ENCODE results near the gene CREB3L2. TPM values are rescaled to one million over a fixed set of nuclear protein-coding genes. Genes with fewer than 3 reads are reported as not detected.

The CREB3L2 gene
- total and polyA plus RNA-seq, 2 of the 4 experiments (the other 2 are of a cell fraction): 42.3 to 57.9 TPM

- Histone ChIP-seq H3K36me3 (ENCODE audit: control insufficient read depth, insufficient read depth, low read length) (peaks cover 8% of the 10 kb centered on the region), H2BK120ac (ENCODE audit: low read depth, low read length) (no peak overlapping the region), H4K8ac (ENCODE audit: low read depth in 2 of 2, low read length in 2 of 2) (0 out of 4 replicates have a peak overlapping the region, but pooled peaks of 1 of the 2 experiments have one; percentile 5), H3K4me3 (ENCODE audit: insufficient read depth, low read depth, low read length) (no peak overlapping the region), H3K56ac (ENCODE audit: extremely low read depth, insufficient read depth, low read length) (no peak overlapping the region), H2BK5ac (ENCODE audit: low read depth, low read length, poor library complexity, severe bottlenecking) (peak overlapping the region; percentile 31), H4K91ac (ENCODE audit: insufficient read depth, low read depth, low read length) (no peak overlapping the region), H3K27ac (ENCODE audit: insufficient read depth, low read length) (no peak overlapping the region), H3K18ac (ENCODE audit: low read depth, low read length) (no peak overlapping the region), H4K5ac (ENCODE audit: low read depth, low read length) (no peak overlapping the region), H2BK20ac (ENCODE audit: low read depth, low read length) (no peak overlapping the region), H3K14ac (replicated peaks; ENCODE audit: low read depth, low read length) (no peak overlapping the region; the same call in 1 of the 2 replicates), H4K20me1 (ENCODE audit: insufficient read depth, low read length) (peaks cover 61% of the 10 kb centered on the region), H2BK15ac (ENCODE audit: low read depth, low read length) (no peak overlapping the region), H3K79me1 (ENCODE audit: low read depth in 1 of 2, low read length in 2 of 2) (peaks cover 61 to 90% of the 10 kb centered on the region in 2 experiments), H3K9me3 (ENCODE audit: control insufficient read depth, insufficient read depth, low read length) (no peaks in the 10 kb centered on the region), H3K4me2 (ENCODE audit: low read depth, low read length) (no peak overlapping the region), H3K9me1 (ENCODE audit: insufficient read depth, low read length) (peaks cover 44% of the 10 kb centered on the region), H2AK5ac (ENCODE audit: low read depth, low read length) (no peak overlapping the region; the same call in 1 of the 2 replicates), H2AFZ (replicated peaks; ENCODE audit: low read length, poor library complexity) (no peak overlapping the region), H3K9ac (ENCODE audit: low read depth, low read length) (no peak overlapping the region), H2AK9ac (replicated peaks; ENCODE audit: low read depth, low read length, poor library complexity) (no peak overlapping the region), H3K4me1 (ENCODE audit: control insufficient read depth, insufficient read depth, low read length) (peaks cover 26% of the 10 kb centered on the region), H3K27me3 (ENCODE audit: control insufficient read depth, insufficient read depth, low read length) (no peaks in the 10 kb centered on the region), H3K23ac (ENCODE audit: low read depth, low read length) (no peak overlapping the region), H3K4ac (ENCODE audit: low read depth, low read length) (peak overlapping the region; percentile 42; the same call in 1 of the 2 replicates)
- ATAC-seq (ENCODE audit: low read depth) (no peak), DNase-seq (no peak)
- dilution Hi-C loops (cut with HindIII; ENCODE audit: low sequenced_read_pairs, unreplicated experiment) (no loop called here), in situ Hi-C loops (cut with MboI; ENCODE audit: low sequenced_read_pairs) (no loop called here), intact Hi-C loops (cut with micrococcal nuclease) (no loop called here)
- TF ChIP-seq, protein P1, sequence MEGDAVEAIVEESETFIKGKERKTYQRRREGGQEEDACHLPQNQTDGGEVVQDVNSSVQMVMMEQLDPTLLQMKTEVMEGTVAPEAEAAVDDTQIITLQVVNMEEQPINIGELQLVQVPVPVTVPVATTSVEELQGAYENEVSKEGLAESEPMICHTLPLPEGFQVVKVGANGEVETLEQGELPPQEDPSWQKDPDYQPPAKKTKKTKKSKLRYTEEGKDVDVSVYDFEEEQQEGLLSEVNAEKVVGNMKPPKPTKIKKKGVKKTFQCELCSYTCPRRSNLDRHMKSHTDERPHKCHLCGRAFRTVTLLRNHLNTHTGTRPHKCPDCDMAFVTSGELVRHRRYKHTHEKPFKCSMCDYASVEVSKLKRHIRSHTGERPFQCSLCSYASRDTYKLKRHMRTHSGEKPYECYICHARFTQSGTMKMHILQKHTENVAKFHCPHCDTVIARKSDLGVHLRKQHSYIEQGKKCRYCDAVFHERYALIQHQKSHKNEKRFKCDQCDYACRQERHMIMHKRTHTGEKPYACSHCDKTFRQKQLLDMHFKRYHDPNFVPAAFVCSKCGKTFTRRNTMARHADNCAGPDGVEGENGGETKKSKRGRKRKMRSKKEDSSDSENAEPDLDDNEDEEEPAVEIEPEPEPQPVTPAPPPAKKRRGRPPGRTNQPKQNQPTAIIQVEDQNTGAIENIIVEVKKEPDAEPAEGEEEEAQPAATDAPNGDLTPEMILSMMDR (conservative IDR thresholded peaks at IDR 0.05; ENCODE audit: low read depth, low read length): no peak
- TF ChIP-seq RFX5 (IDR thresholded peaks at IDR 0.05; ENCODE audit: low read depth, low read length) (no peak), POLR2A (IDR thresholded peaks at IDR 0.05; ENCODE audit: low read depth, low read length) (no peak), RAD21 (IDR thresholded peaks at IDR 0.05; ENCODE audit: low read length) (no peak), RCOR1 (IDR thresholded peaks at IDR 0.05; ENCODE audit: insufficient replicate concordance, low read length) (no peak), CEBPB (IDR thresholded peaks at IDR 0.05; ENCODE audit: low read depth, low read length) (no peak), MAFK (IDR thresholded peaks at IDR 0.05; ENCODE audit: low read depth, low read length) (no peak), CHD1 (IDR thresholded peaks at IDR 0.05; ENCODE audit: low read depth, low read length) (no peak), NFE2L2 (IDR thresholded peaks at IDR 0.05; ENCODE audit: low read depth, low read length) (no peak)
- TF ChIP-seq, protein P2, sequence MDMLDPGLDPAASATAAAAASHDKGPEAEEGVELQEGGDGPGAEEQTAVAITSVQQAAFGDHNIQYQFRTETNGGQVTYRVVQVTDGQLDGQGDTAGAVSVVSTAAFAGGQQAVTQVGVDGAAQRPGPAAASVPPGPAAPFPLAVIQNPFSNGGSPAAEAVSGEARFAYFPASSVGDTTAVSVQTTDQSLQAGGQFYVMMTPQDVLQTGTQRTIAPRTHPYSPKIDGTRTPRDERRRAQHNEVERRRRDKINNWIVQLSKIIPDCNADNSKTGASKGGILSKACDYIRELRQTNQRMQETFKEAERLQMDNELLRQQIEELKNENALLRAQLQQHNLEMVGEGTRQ (IDR thresholded peaks at IDR 0.05; ENCODE audit: low read depth, low read length): no peak
- CTCF ChIA-PET: interaction anchor here (1.2 kb wide), 1 partner anchor 13 kb away, joined by 3 read pairs; no protein-coding TSS in a partner anchor
- WGBS, 2 experiments (ENCODE audit: extremely low coverage in 2 of 2, insufficient read length in 1 of 2): no CpG with 5 or more reads among the region's 5 CpGs
- POLR2A ChIA-PET (ENCODE audit: unreplicated experiment): no interaction called here
- no TSS peak for BruUV-seq (replicated peaks)
These were observed 39.4 kb downstream of the CREB3L2 start for GRCh38 chr7:137962491-137962874.
